ENCODE measurements around the gene ACSF2.

- TF ChIP-seq CTCF (IDR thresholded peaks at IDR 0.05) (no peak), EP300 (IDR thresholded peaks at IDR 0.05) (no peak)
Measured at GRCh38 chr17:50519141-50519834, 93.3 kb downstream of the ACSF2 start.

Data from tibial nerve (tissue), 4 donors.